Mononuclear cell (primary cell): ENCODE measurements around the gene NMNAT2. TPM values are rescaled to one million over a fixed set of nuclear protein-coding genes. Genes with fewer than 3 reads are reported as not detected.

Source experiments
- H3K27me3 ChIP-seq: 2 replicates; pipeline ENCODE4 v1.6.0; 2011; ENCODE audit warnings: low read length, control low read depth; ENCODE audit not compliant: insufficient read depth
- H3K4me1 ChIP-seq: 2 replicates; pipeline ENCODE4 v1.5.1; 2011; ENCODE audit warnings: mild to moderate bottlenecking, low read length, control low read depth; ENCODE audit not compliant: insufficient read depth
- H3K4me3 ChIP-seq: 2 replicates; pipeline ENCODE4 v1.5.1; 2011; ENCODE audit warnings: mild to moderate bottlenecking, low read length, moderate library complexity
- H3K9me3 ChIP-seq: 2 replicates; pipeline ENCODE4 v1.5.1; 2011; ENCODE audit warnings: low read depth, mild to moderate bottlenecking, control low read depth, low read length
- total RNA-seq: library from RNA; depleted of rRNA; stranded (reverse); fragments of >200 nt; gene quantifications from one replicate; pipeline ENCODE4 v1.2.3, GENCODE V29; 2012

NMNAT2 gene
- total RNA-seq, 1 donor = not detected

- Histone ChIP-seq H3K27me3 (no peaks in the 10 kb centered on the region), H3K9me3 (no peaks in the 10 kb centered on the region), H3K4me1 (no peaks in the 10 kb centered on the region), H3K4me3 (no peak overlapping the region)
These were observed 117.8 kb downstream of the NMNAT2 start for GRCh38 chr1:183300395-183300794.

- H3K9me3 ChIP-seq = no peaks in the 10 kb centered on the region
- H3K27me3 ChIP-seq = no peaks in the 10 kb centered on the region
- no peak overlapping the region for H3K4me3 ChIP-seq
- H3K4me1 ChIP-seq = no peaks in the 10 kb centered on the region
These were observed 121.4 kb downstream of the NMNAT2 start for GRCh38 chr1:183296782-183297181.

GRCh38 chr1:183295521-183295920 lies 122.7 kb downstream of the NMNAT2 start:
- Histone ChIP-seq H3K9me3 (no peaks in the 10 kb centered on the region), H3K4me1 (no peaks in the 10 kb centered on the region), H3K4me3 (no peak overlapping the region), H3K27me3 (no peaks in the 10 kb centered on the region)

GRCh38 chr1:183293876-183294275 lies 124.3 kb downstream of the NMNAT2 start:
- no peaks in the 10 kb centered on the region for H3K4me1 ChIP-seq
- H3K27me3 ChIP-seq = no peaks in the 10 kb centered on the region
- H3K4me3 ChIP-seq = no peak overlapping the region
- no peaks in the 10 kb centered on the region for H3K9me3 ChIP-seq

- H3K4me1 ChIP-seq = no peaks in the 10 kb centered on the region
- no peaks in the 10 kb centered on the region for H3K9me3 ChIP-seq
- no peaks in the 10 kb centered on the region for H3K27me3 ChIP-seq
- H3K4me3 ChIP-seq = no peak overlapping the region
These were observed 124.9 kb downstream of the NMNAT2 start for GRCh38 chr1:183293241-183293640.

- Histone ChIP-seq H3K9me3 (no peaks in the 10 kb centered on the region), H3K4me3 (no peak overlapping the region), H3K27me3 (no peaks in the 10 kb centered on the region), H3K4me1 (no peaks in the 10 kb centered on the region)
These were observed 126.2 kb downstream of the NMNAT2 start for GRCh38 chr1:183291802-183292514.

- H3K27me3 ChIP-seq = no peaks in the 10 kb centered on the region
- no peak overlapping the region for H3K4me3 ChIP-seq
- H3K9me3 ChIP-seq = no peaks in the 10 kb centered on the region
- no peaks in the 10 kb centered on the region for H3K4me1 ChIP-seq
These were observed 126.9 kb downstream of the NMNAT2 start for GRCh38 chr1:183291216-183291762.

GRCh38 chr1:183290628-183291027 lies 127.6 kb downstream of the NMNAT2 start:
- Histone ChIP-seq H3K4me1 (no peaks in the 10 kb centered on the region), H3K9me3 (no peaks in the 10 kb centered on the region), H3K4me3 (no peak overlapping the region), H3K27me3 (no peaks in the 10 kb centered on the region)

GRCh38 chr1:183289051-183289496 lies 129.1 kb downstream of the NMNAT2 start:
- no peaks in the 10 kb centered on the region for H3K4me1 ChIP-seq

GRCh38 chr1:183288583-183288982 lies 129.6 kb downstream of the NMNAT2 start:
- Histone ChIP-seq H3K27me3 (no peaks in the 10 kb centered on the region), H3K4me1 (no peaks in the 10 kb centered on the region), H3K9me3 (no peaks in the 10 kb centered on the region), H3K4me3 (no peak overlapping the region)

More at GRCh38 chr1:183289051-183289496, 129.1 kb downstream of the NMNAT2 start:
- Histone ChIP-seq H3K9me3 (no peaks in the 10 kb centered on the region), H3K4me3 (no peak overlapping the region), H3K27me3 (no peaks in the 10 kb centered on the region)

GRCh38 chr1:183287191-183287675 lies 130.9 kb downstream of the NMNAT2 start:
- Histone ChIP-seq H3K4me1 (no peaks in the 10 kb centered on the region), H3K27me3 (no peaks in the 10 kb centered on the region), H3K9me3 (no peaks in the 10 kb centered on the region), H3K4me3 (no peak overlapping the region)

GRCh38 chr1:183285746-183286145 lies 132.4 kb downstream of the NMNAT2 start:
- no peaks in the 10 kb centered on the region for H3K9me3 ChIP-seq
- H3K4me1 ChIP-seq = peaks cover 8% of the 10 kb centered on the region
- H3K4me3 ChIP-seq = no peak overlapping the region
- H3K27me3 ChIP-seq = no peaks in the 10 kb centered on the region

- no peaks in the 10 kb centered on the region for H3K9me3 ChIP-seq
- no peaks in the 10 kb centered on the region for H3K27me3 ChIP-seq
- H3K4me3 ChIP-seq = no peak overlapping the region
- H3K4me1 ChIP-seq = peaks cover 13% of the 10 kb centered on the region
These were observed 132.9 kb downstream of the NMNAT2 start for GRCh38 chr1:183285256-183285655.

- Histone ChIP-seq H3K4me1 (peaks cover 24% of the 10 kb centered on the region), H3K9me3 (no peaks in the 10 kb centered on the region), H3K4me3 (no peak overlapping the region), H3K27me3 (no peaks in the 10 kb centered on the region)
These were observed 134.1 kb downstream of the NMNAT2 start for GRCh38 chr1:183284086-183284485.

GRCh38 chr1:183283286-183283685 lies 134.9 kb downstream of the NMNAT2 start:
- no peaks in the 10 kb centered on the region for H3K27me3 ChIP-seq
- H3K4me3 ChIP-seq = no peak overlapping the region
- H3K4me1 ChIP-seq = peaks cover 32% of the 10 kb centered on the region
- H3K9me3 ChIP-seq = no peaks in the 10 kb centered on the region
